RWPE2 (cell line): ENCODE measurements around the gene INSYN2B.

Experiments
- ATAC-seq: fragments of 200-7000 bp; cut with Tn5 transposase; 3 replicates; pipeline ENCODE4 v1.9.1; 2021; ENCODE audit warnings: low read depth
- DNase-seq: peaks from one replicate; pipeline ENCODE4 v3.0.0-alpha.2; 2020; ENCODE audit warnings: low spot score
- H3K27ac ChIP-seq: fragments of 450-650 bp; 2 replicates; pipeline ENCODE4 v1.5.1; 2017; ENCODE audit warnings: mild to moderate bottlenecking; ENCODE audit not compliant: poor library complexity, severe bottlenecking
- H3K27me3 ChIP-seq: fragments of 250-450 bp; sonication (Bioruptor Pico); 2 replicates; pipeline ENCODE4 v1.5.1; 2021; ENCODE audit warnings: mild to moderate bottlenecking, moderate library complexity; ENCODE audit not compliant: insufficient read depth, poor library complexity, severe bottlenecking
- H3K36me3 ChIP-seq: fragments of 250-450 bp; sonication (Bioruptor Pico); 2 replicates; pipeline ENCODE4 v1.5.1; 2020; ENCODE audit warnings: low read depth, mild to moderate bottlenecking, moderate library complexity
- H3K4me1 ChIP-seq: fragments of 250-450 bp; sonication (Bioruptor Pico); 2 replicates; pipeline ENCODE4 v1.5.1; 2021; ENCODE audit warnings: mild to moderate bottlenecking, moderate library complexity; ENCODE audit not compliant: insufficient read depth, poor library complexity, severe bottlenecking
- H3K4me3 ChIP-seq: fragments of 250-450 bp; sonication (Bioruptor Pico); 2 replicates; pipeline ENCODE4 v1.5.1; 2021; ENCODE audit warnings: mild to moderate bottlenecking, moderate library complexity; ENCODE audit not compliant: severe bottlenecking
- H3K9me3 ChIP-seq: fragments of 250-450 bp; sonication (Bioruptor Pico); 2 replicates; pipeline ENCODE4 v1.5.1; 2021; ENCODE audit warnings: mild to moderate bottlenecking, moderate library complexity; ENCODE audit not compliant: severe bottlenecking
- TF ChIP-seq, protein P1 (sequence below): fragments of 450-650 bp; IDR thresholded peaks from one replicate; pipeline ENCODE4 v1.5.1; 2017; ENCODE audit warnings: mild to moderate bottlenecking, moderate library complexity; ENCODE audit not compliant: poor library complexity, severe bottlenecking

Gene INSYN2B

DNA sequence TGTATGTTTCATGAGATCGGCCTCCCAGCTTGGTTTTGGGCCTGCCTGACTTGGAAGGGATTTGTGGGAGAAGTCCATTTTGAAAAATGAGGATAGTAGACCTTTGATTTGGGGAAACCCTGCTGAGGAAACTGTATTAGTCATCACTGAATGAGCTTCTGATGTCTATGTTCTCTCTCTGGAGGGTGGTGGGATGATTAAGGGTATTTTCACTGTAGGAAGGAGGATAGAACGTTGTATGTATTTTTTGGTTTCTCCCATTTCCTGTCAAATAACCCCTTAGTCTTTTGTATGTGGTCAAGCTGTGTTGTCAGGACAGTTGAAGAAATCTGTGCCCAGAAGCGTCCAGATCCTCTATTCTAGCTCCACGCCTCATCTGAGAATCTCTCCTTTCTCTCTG is 151.9 kb downstream of the INSYN2B start:
- H3K36me3 ChIP-seq: no peaks in the 10 kb centered on the region
- ATAC-seq (no peak), DNase-seq (no peak)
- no peak overlapping the region for H3K27ac ChIP-seq
- no peaks in the 10 kb centered on the region for H3K9me3 ChIP-seq
- H3K4me3 ChIP-seq: no peak overlapping the region
- H3K27me3 ChIP-seq: no peaks in the 10 kb centered on the region
- peaks cover 7% of the 10 kb centered on the region for H3K4me1 ChIP-seq
- TF ChIP-seq, protein P1, sequence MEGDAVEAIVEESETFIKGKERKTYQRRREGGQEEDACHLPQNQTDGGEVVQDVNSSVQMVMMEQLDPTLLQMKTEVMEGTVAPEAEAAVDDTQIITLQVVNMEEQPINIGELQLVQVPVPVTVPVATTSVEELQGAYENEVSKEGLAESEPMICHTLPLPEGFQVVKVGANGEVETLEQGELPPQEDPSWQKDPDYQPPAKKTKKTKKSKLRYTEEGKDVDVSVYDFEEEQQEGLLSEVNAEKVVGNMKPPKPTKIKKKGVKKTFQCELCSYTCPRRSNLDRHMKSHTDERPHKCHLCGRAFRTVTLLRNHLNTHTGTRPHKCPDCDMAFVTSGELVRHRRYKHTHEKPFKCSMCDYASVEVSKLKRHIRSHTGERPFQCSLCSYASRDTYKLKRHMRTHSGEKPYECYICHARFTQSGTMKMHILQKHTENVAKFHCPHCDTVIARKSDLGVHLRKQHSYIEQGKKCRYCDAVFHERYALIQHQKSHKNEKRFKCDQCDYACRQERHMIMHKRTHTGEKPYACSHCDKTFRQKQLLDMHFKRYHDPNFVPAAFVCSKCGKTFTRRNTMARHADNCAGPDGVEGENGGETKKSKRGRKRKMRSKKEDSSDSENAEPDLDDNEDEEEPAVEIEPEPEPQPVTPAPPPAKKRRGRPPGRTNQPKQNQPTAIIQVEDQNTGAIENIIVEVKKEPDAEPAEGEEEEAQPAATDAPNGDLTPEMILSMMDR: no peak

GRCh38 chr5:169827769-169828168 is 152.5 kb downstream of the INSYN2B start:
- TF ChIP-seq, protein P1: no peak
- no peak overlapping the region for H3K4me3 ChIP-seq
- no peaks in the 10 kb centered on the region for H3K27me3 ChIP-seq
- no peaks in the 10 kb centered on the region for H3K9me3 ChIP-seq
- DNase-seq (no peak), ATAC-seq (no peak)
- H3K27ac ChIP-seq: no peak overlapping the region
- no peaks in the 10 kb centered on the region for H3K36me3 ChIP-seq
- H3K4me1 ChIP-seq: peaks cover 7% of the 10 kb centered on the region

DNA sequence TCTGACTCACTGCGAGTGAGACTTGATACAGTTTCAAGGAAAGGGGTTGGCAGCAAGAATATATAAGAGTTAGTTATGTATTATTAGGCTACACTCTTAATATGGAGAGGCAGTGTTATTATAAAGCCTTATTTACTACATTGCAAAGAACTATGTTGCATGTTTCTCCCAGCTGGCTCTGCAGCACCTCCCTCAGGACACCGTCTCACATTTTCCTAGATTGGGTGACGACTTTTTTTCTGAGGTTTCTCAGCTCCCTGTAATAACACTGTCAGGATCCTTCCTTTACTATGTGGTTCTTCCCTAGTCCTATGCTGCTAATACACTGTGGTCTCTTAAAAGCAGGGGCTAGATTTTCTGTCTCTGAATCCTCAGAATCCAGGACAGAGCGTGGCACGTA is 153.7 kb downstream of the INSYN2B start:
- no peaks in the 10 kb centered on the region for H3K27me3 ChIP-seq
- H3K36me3 ChIP-seq: no peaks in the 10 kb centered on the region
- H3K9me3 ChIP-seq: no peaks in the 10 kb centered on the region
- peaks cover 7% of the 10 kb centered on the region for H3K4me1 ChIP-seq
- TF ChIP-seq, protein P1: no peak
- DNase-seq: no peak
- no peak overlapping the region for H3K4me3 ChIP-seq
- H3K27ac ChIP-seq: no peak overlapping the region
- no peak for ATAC-seq

DNA sequence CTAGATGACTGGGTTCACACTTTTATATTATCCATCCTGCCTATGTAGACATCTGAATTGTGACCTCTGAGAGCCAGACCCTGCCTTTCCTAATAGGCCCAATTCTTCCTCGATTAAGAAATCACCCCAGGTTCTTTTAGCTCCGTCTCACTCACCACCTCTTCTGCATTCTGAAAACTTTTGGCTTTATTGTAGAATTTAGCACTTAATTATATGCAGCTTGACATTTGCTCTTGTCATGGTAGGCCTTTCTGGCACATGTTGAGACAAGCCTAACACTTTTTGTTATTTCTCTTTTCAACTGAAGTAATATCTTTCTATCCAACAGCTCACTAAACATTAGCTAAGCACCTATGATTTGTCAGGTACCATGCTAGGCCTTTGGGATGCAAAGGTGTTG is 163.3 kb downstream of the INSYN2B start:
- no peak overlapping the region for H3K4me3 ChIP-seq
- H3K27me3 ChIP-seq: no peaks in the 10 kb centered on the region
- H3K27ac ChIP-seq: no peak overlapping the region
- ATAC-seq: no peak
- TF ChIP-seq, protein P1: no peak
- H3K9me3 ChIP-seq: no peaks in the 10 kb centered on the region
- H3K36me3 ChIP-seq: no peaks in the 10 kb centered on the region
- no peak for DNase-seq
- no peaks in the 10 kb centered on the region for H3K4me1 ChIP-seq

- TF ChIP-seq, protein P1: no peak
- no peaks in the 10 kb centered on the region for H3K4me1 ChIP-seq
- H3K27ac ChIP-seq: no peak overlapping the region
- H3K9me3 ChIP-seq: no peaks in the 10 kb centered on the region
- ATAC-seq: no peak
- H3K36me3 ChIP-seq: no peaks in the 10 kb centered on the region
- no peak overlapping the region for H3K4me3 ChIP-seq
- no peaks in the 10 kb centered on the region for H3K27me3 ChIP-seq
- no peak for DNase-seq
Observed at GRCh38 chr5:169814522-169814921, 165.8 kb downstream of the INSYN2B start.
